Esophagus muscularis mucosa (tissue), 2 donors: Measurements from ENCODE around the gene TMEM51.

Experiments
- EP300 ChIP-seq: sonication (generic); formaldehyde crosslinking; IDR thresholded peaks from one replicate; pipeline ENCODE4 v1.6.1; 2017; ENCODE audit warnings: antibody characterized with exemption
- POLR2A ChIP-seq: fragments of 450-650 bp; IDR thresholded peaks from one replicate; pipeline ENCODE4 v1.6.1; 2017; ENCODE audit warnings: antibody characterized with exemption, moderate library complexity, mild to moderate bottlenecking, low read depth

- TF ChIP-seq EP300 (no peak), POLR2A (no peak)
Measured at GRCh38 chr1:15171271-15171908, 17.8 kb downstream of the TMEM51 start.
